Measurements from ENCODE around the gene NBEA.

NBEA gene

GRCh38 chr13:35617420-35617819 lies 675.4 kb downstream of the NBEA start:
- Histone ChIP-seq H3K4me3 (ENCODE audit: low read depth, low read length) (no peak overlapping the region), H3K27ac (ENCODE audit: low read depth, low read length) (no peak overlapping the region), H3K36me3 (ENCODE audit: control insufficient read depth, insufficient read depth, low read length) (no peaks in the 10 kb centered on the region), H3K9me3 (ENCODE audit: control insufficient read depth, insufficient read depth, low read depth, low read length) (no peaks in the 10 kb centered on the region), H3K4me1 (ENCODE audit: control insufficient read depth, insufficient read depth, low read length) (peaks cover 14% of the 10 kb centered on the region), H3K27me3 (ENCODE audit: control insufficient read depth, insufficient read depth, low read length) (no peaks in the 10 kb centered on the region), H3K9ac (ENCODE audit: low read length) (no peak overlapping the region)

- Histone ChIP-seq H3K36me3 (ENCODE audit: control insufficient read depth, insufficient read depth, low read length) (no peaks in the 10 kb centered on the region), H3K27ac (ENCODE audit: low read depth, low read length) (no peak overlapping the region), H3K4me3 (ENCODE audit: low read depth, low read length) (no peak overlapping the region), H3K27me3 (ENCODE audit: control insufficient read depth, insufficient read depth, low read length) (no peaks in the 10 kb centered on the region), H3K4me1 (ENCODE audit: control insufficient read depth, insufficient read depth, low read length) (peaks cover 15% of the 10 kb centered on the region), H3K9me3 (ENCODE audit: control insufficient read depth, insufficient read depth, low read depth, low read length) (no peaks in the 10 kb centered on the region), H3K9ac (ENCODE audit: low read length) (no peak overlapping the region)
Measured at GRCh38 chr13:35618565-35619083, 676.6 kb downstream of the NBEA start.

- no peak overlapping the region for H3K9ac ChIP-seq (ENCODE audit: low read length)
- no peaks in the 10 kb centered on the region for H3K36me3 ChIP-seq (ENCODE audit: control insufficient read depth, insufficient read depth, low read length)
- no peaks in the 10 kb centered on the region for H3K27me3 ChIP-seq (ENCODE audit: control insufficient read depth, insufficient read depth, low read length)
- no peak overlapping the region for H3K4me3 ChIP-seq (ENCODE audit: low read depth, low read length)
- no peaks in the 10 kb centered on the region for H3K9me3 ChIP-seq (ENCODE audit: control insufficient read depth, insufficient read depth, low read depth, low read length)
- peaks cover 10% of the 10 kb centered on the region; the same call in 1 of the 2 replicates for H3K4me1 ChIP-seq (ENCODE audit: control insufficient read depth, insufficient read depth, low read length)
- no peak overlapping the region for H3K27ac ChIP-seq (ENCODE audit: low read depth, low read length)
Measured at GRCh38 chr13:35621989-35622388, 679.9 kb downstream of the NBEA start.

- Histone ChIP-seq H3K4me1 (ENCODE audit: control insufficient read depth, insufficient read depth, low read length) (peaks cover 3% of the 10 kb centered on the region; the same call in 1 of the 2 replicates), H3K27ac (ENCODE audit: low read depth, low read length) (no peak overlapping the region), H3K36me3 (ENCODE audit: control insufficient read depth, insufficient read depth, low read length) (no peaks in the 10 kb centered on the region), H3K27me3 (ENCODE audit: control insufficient read depth, insufficient read depth, low read length) (no peaks in the 10 kb centered on the region), H3K9ac (ENCODE audit: low read length) (no peak overlapping the region), H3K4me3 (ENCODE audit: low read depth, low read length) (no peak overlapping the region), H3K9me3 (ENCODE audit: control insufficient read depth, insufficient read depth, low read depth, low read length) (no peaks in the 10 kb centered on the region)
Measured at GRCh38 chr13:35629026-35629425, 687.0 kb downstream of the NBEA start.

- H3K4me3 ChIP-seq (ENCODE audit: low read depth, low read length), result no peak overlapping the region
- peaks cover 3% of the 10 kb centered on the region; the same call in 1 of the 2 replicates for H3K4me1 ChIP-seq (ENCODE audit: control insufficient read depth, insufficient read depth, low read length)
- no peak overlapping the region for H3K9ac ChIP-seq (ENCODE audit: low read length)
- H3K27me3 ChIP-seq (ENCODE audit: control insufficient read depth, insufficient read depth, low read length), result no peaks in the 10 kb centered on the region
- H3K36me3 ChIP-seq (ENCODE audit: control insufficient read depth, insufficient read depth, low read length), result no peaks in the 10 kb centered on the region
- no peak overlapping the region for H3K27ac ChIP-seq (ENCODE audit: low read depth, low read length)
- H3K9me3 ChIP-seq (ENCODE audit: control insufficient read depth, insufficient read depth, low read depth, low read length), result no peaks in the 10 kb centered on the region
Measured at GRCh38 chr13:35630551-35631275, 688.6 kb downstream of the NBEA start.

- H3K9me3 ChIP-seq (ENCODE audit: control insufficient read depth, insufficient read depth, low read depth, low read length), result no peaks in the 10 kb centered on the region
- no peak overlapping the region for H3K27ac ChIP-seq (ENCODE audit: low read depth, low read length)
- no peak overlapping the region for H3K9ac ChIP-seq (ENCODE audit: low read length)
- no peaks in the 10 kb centered on the region for H3K36me3 ChIP-seq (ENCODE audit: control insufficient read depth, insufficient read depth, low read length)
- H3K4me1 ChIP-seq (ENCODE audit: control insufficient read depth, insufficient read depth, low read length), result peaks cover 3% of the 10 kb centered on the region; the same call in 1 of the 2 replicates
- no peaks in the 10 kb centered on the region for H3K27me3 ChIP-seq (ENCODE audit: control insufficient read depth, insufficient read depth, low read length)
- H3K4me3 ChIP-seq (ENCODE audit: low read depth, low read length), result no peak overlapping the region
Measured at GRCh38 chr13:35631666-35632065, 689.6 kb downstream of the NBEA start.

- Histone ChIP-seq H3K4me3 (ENCODE audit: low read depth, low read length) (no peak overlapping the region), H3K27me3 (ENCODE audit: control insufficient read depth, insufficient read depth, low read length) (no peaks in the 10 kb centered on the region), H3K36me3 (ENCODE audit: control insufficient read depth, insufficient read depth, low read length) (no peaks in the 10 kb centered on the region), H3K27ac (ENCODE audit: low read depth, low read length) (no peak overlapping the region), H3K9me3 (ENCODE audit: control insufficient read depth, insufficient read depth, low read depth, low read length) (no peaks in the 10 kb centered on the region), H3K4me1 (ENCODE audit: control insufficient read depth, insufficient read depth, low read length) (no peaks in the 10 kb centered on the region), H3K9ac (ENCODE audit: low read length) (no peak overlapping the region)
Measured at GRCh38 chr13:35643625-35644024, 701.6 kb downstream of the NBEA start.

- Histone ChIP-seq H3K9me3 (ENCODE audit: control insufficient read depth, insufficient read depth, low read depth, low read length) (no peaks in the 10 kb centered on the region), H3K36me3 (ENCODE audit: control insufficient read depth, insufficient read depth, low read length) (no peaks in the 10 kb centered on the region), H3K4me3 (ENCODE audit: low read depth, low read length) (no peak overlapping the region), H3K27ac (ENCODE audit: low read depth, low read length) (no peak overlapping the region), H3K27me3 (ENCODE audit: control insufficient read depth, insufficient read depth, low read length) (no peaks in the 10 kb centered on the region), H3K9ac (ENCODE audit: low read length) (no peak overlapping the region), H3K4me1 (ENCODE audit: control insufficient read depth, insufficient read depth, low read length) (no peaks in the 10 kb centered on the region)
Measured at GRCh38 chr13:35646056-35646774, 704.1 kb downstream of the NBEA start.

- no peaks in the 10 kb centered on the region for H3K36me3 ChIP-seq (ENCODE audit: control insufficient read depth, insufficient read depth, low read length)
- no peaks in the 10 kb centered on the region for H3K27me3 ChIP-seq (ENCODE audit: control insufficient read depth, insufficient read depth, low read length)
- H3K4me1 ChIP-seq (ENCODE audit: control insufficient read depth, insufficient read depth, low read length), result no peaks in the 10 kb centered on the region
- no peak overlapping the region for H3K9ac ChIP-seq (ENCODE audit: low read length)
- no peak overlapping the region for H3K4me3 ChIP-seq (ENCODE audit: low read depth, low read length)
- H3K9me3 ChIP-seq (ENCODE audit: control insufficient read depth, insufficient read depth, low read depth, low read length), result no peaks in the 10 kb centered on the region
- H3K27ac ChIP-seq (ENCODE audit: low read depth, low read length), result no peak overlapping the region
Measured at GRCh38 chr13:35648201-35648600, 706.1 kb downstream of the NBEA start.

GRCh38 chr13:35649162-35649561 lies 707.1 kb downstream of the NBEA start:
- Histone ChIP-seq H3K4me3 (ENCODE audit: low read depth, low read length) (no peak overlapping the region), H3K36me3 (ENCODE audit: control insufficient read depth, insufficient read depth, low read length) (no peaks in the 10 kb centered on the region), H3K27ac (ENCODE audit: low read depth, low read length) (no peak overlapping the region), H3K4me1 (ENCODE audit: control insufficient read depth, insufficient read depth, low read length) (no peaks in the 10 kb centered on the region), H3K9ac (ENCODE audit: low read length) (no peak overlapping the region), H3K9me3 (ENCODE audit: control insufficient read depth, insufficient read depth, low read depth, low read length) (no peaks in the 10 kb centered on the region), H3K27me3 (ENCODE audit: control insufficient read depth, insufficient read depth, low read length) (no peaks in the 10 kb centered on the region)

GRCh38 chr13:35659796-35660195 lies 717.7 kb downstream of the NBEA start:
- no peak overlapping the region for H3K9ac ChIP-seq (ENCODE audit: low read length)
- no peaks in the 10 kb centered on the region for H3K36me3 ChIP-seq (ENCODE audit: control insufficient read depth, insufficient read depth, low read length)
- no peak overlapping the region for H3K27ac ChIP-seq (ENCODE audit: low read depth, low read length)
- no peak overlapping the region for H3K4me3 ChIP-seq (ENCODE audit: low read depth, low read length)
- H3K27me3 ChIP-seq (ENCODE audit: control insufficient read depth, insufficient read depth, low read length), result no peaks in the 10 kb centered on the region
- H3K4me1 ChIP-seq (ENCODE audit: control insufficient read depth, insufficient read depth, low read length), result no peaks in the 10 kb centered on the region
- H3K9me3 ChIP-seq (ENCODE audit: control insufficient read depth, insufficient read depth, low read depth, low read length), result no peaks in the 10 kb centered on the region
